Mesodermal cell (in vitro differentiated cells): Measurements from ENCODE around the gene ZNF273.
"Not testable (repeated sequence)": the region's sequence is repeated elsewhere in the genome, so short reads cannot be mapped to it uniquely, and the experiment has no call there.

Experiments
- H3K27ac ChIP-seq: 2 replicates; pipeline ENCODE4 v1.7.0; 2013; ENCODE audit warnings: mild to moderate bottlenecking, low read depth, low read length, moderate library complexity; ENCODE audit not compliant: severe bottlenecking
- H3K36me3 ChIP-seq: 2 replicates; pipeline ENCODE4 v1.7.1; 2013; ENCODE audit warnings: mild to moderate bottlenecking, low read length, moderate library complexity; ENCODE audit not compliant: control insufficient read depth, insufficient read depth
- H3K4me1 ChIP-seq: one replicate; pipeline ENCODE4 v1.7.1; 2013; ENCODE audit warnings: mild to moderate bottlenecking, low read length; ENCODE audit not compliant: insufficient read depth, control insufficient read depth, poor library complexity, severe bottlenecking
- H3K4me3 ChIP-seq: 2 replicates; pipeline ENCODE4 v1.7.0; 2013; ENCODE audit warnings: low read length, control low read depth, mild to moderate bottlenecking; ENCODE audit not compliant: insufficient read depth, poor library complexity, severe bottlenecking; ENCODE audit errors: extremely low read depth
- H3K9me3 ChIP-seq: 2 replicates; pipeline ENCODE4 v1.7.1; 2013; ENCODE audit warnings: mild to moderate bottlenecking, low read length, moderate library complexity; ENCODE audit not compliant: control insufficient read depth
- WGBS, 2 experiments: methylation state at CpG; one replicate each; pipeline ENCODE4 v1.1.5; 2013; ENCODE audit warnings: missing lambda C conversion rate in 2 of 2; ENCODE audit not compliant: insufficient coverage in 2 of 2; 5-methylcytosine and 5-hydroxymethylcytosine counted together

Gene ZNF273

GRCh38 chr7:64890761-64891362, 12.2 kb upstream of the ZNF273 start:
- Histone ChIP-seq H3K27ac (no peak overlapping the region), H3K4me3 (no peak overlapping the region), H3K36me3 (no peaks in the 10 kb centered on the region), H3K4me1 (peaks cover 4% of the 10 kb centered on the region), H3K9me3 (no peaks in the 10 kb centered on the region)
- WGBS, 2 experiments: 78 to 100% methylated on average over 1 to 2 of the region's 2 CpGs

GRCh38 chr7:64891363-64892081, 11.6 kb upstream of the ZNF273 start:
- H3K4me1 ChIP-seq, H3K27ac ChIP-seq, H3K4me3 ChIP-seq, H3K9me3 ChIP-seq, H3K36me3 ChIP-seq: not testable (repeated sequence)
- 83% methylated on average over 1 of the region's 1 CpG; no CpG with 5 or more reads in 1 of the 2 experiments for WGBS, 2 experiments

GRCh38 chr7:64892116-64892515, 11.0 kb upstream of the ZNF273 start:
- no peaks in the 10 kb centered on the region for H3K9me3 ChIP-seq
- no peak overlapping the region for H3K4me3 ChIP-seq

GRCh38 chr7:64892666-64893309, 10.3 kb upstream of the ZNF273 start:
- 80 to 97% methylated on average over 3 to 4 of the region's 5 CpGs for WGBS, 2 experiments
- peaks cover 4% of the 10 kb centered on the region for H3K4me1 ChIP-seq

More at GRCh38 chr7:64892116-64892515, 11.0 kb upstream of the ZNF273 start:
- peaks cover 4% of the 10 kb centered on the region for H3K4me1 ChIP-seq
- H3K27ac ChIP-seq: no peak overlapping the region
- no peaks in the 10 kb centered on the region for H3K36me3 ChIP-seq

GRCh38 chr7:64893401-64893800, 9.7 kb upstream of the ZNF273 start:
- Histone ChIP-seq H3K4me3 (no peak overlapping the region), H3K27ac (no peak overlapping the region), H3K4me1 (peaks cover 4% of the 10 kb centered on the region), H3K9me3 (no peaks in the 10 kb centered on the region), H3K36me3 (no peaks in the 10 kb centered on the region)
- 28 to 45% methylated on average over 2 of the region's 5 CpGs for WGBS, 2 experiments

More at GRCh38 chr7:64892666-64893309, 10.3 kb upstream of the ZNF273 start:
- Histone ChIP-seq H3K27ac (no peak overlapping the region), H3K4me3 (no peak overlapping the region), H3K9me3 (no peaks in the 10 kb centered on the region), H3K36me3 (no peaks in the 10 kb centered on the region)

- H3K9me3 ChIP-seq, H3K4me3 ChIP-seq, H3K27ac ChIP-seq, H3K36me3 ChIP-seq: not testable (repeated sequence)
- peaks cover 14% of the 10 kb centered on the region for H3K4me1 ChIP-seq
- 80 to 82% methylated on average over 11 of the region's 11 CpGs for WGBS, 2 experiments
Measured at GRCh38 chr7:64902461-64902805, 640 bp upstream of the ZNF273 start.

- H3K9me3 ChIP-seq: peaks cover 2% of the 10 kb centered on the region
- peak overlapping the region; percentile 94 for H3K4me3 ChIP-seq
- H3K27ac ChIP-seq: no peak overlapping the region
- 91% methylated on average over 11 to 14 of the region's 15 CpGs for WGBS, 2 experiments
- peaks cover 15% of the 10 kb centered on the region for H3K4me1 ChIP-seq
- H3K36me3 ChIP-seq: peaks cover 7% of the 10 kb centered on the region
Measured at GRCh38 chr7:64904008-64904407, 935 bp downstream of the ZNF273 start.

GRCh38 chr7:64905133-64905532, 2.1 kb downstream of the ZNF273 start:
- peaks cover 10% of the 10 kb centered on the region for H3K9me3 ChIP-seq
- no peak overlapping the region for H3K27ac ChIP-seq
- H3K4me3 ChIP-seq: no peak overlapping the region
- peaks cover 15% of the 10 kb centered on the region for H3K4me1 ChIP-seq
- WGBS, 2 experiments: 81 to 86% methylated on average over 5 to 10 of the region's 12 CpGs
- H3K36me3 ChIP-seq: peaks cover 12% of the 10 kb centered on the region

GRCh38 chr7:64905547-64905946, 2.5 kb downstream of the ZNF273 start:
- WGBS, 2 experiments: 79 to 93% methylated on average over 2 to 3 of the region's 4 CpGs
- H3K4me3 ChIP-seq: no peak overlapping the region
- H3K4me1 ChIP-seq: peaks cover 15% of the 10 kb centered on the region
- peaks cover 13% of the 10 kb centered on the region for H3K9me3 ChIP-seq
- peaks cover 12% of the 10 kb centered on the region for H3K36me3 ChIP-seq
- no peak overlapping the region for H3K27ac ChIP-seq

- H3K36me3 ChIP-seq: peaks cover 15% of the 10 kb centered on the region
- no peak overlapping the region for H3K4me3 ChIP-seq
- H3K27ac ChIP-seq: no peak overlapping the region
- peaks cover 21% of the 10 kb centered on the region for H3K9me3 ChIP-seq
- 59 to 78% methylated on average over 1 of the region's 5 CpGs for WGBS, 2 experiments
- H3K4me1 ChIP-seq: peaks cover 13% of the 10 kb centered on the region
Measured at GRCh38 chr7:64907641-64908326, 4.7 kb downstream of the ZNF273 start.
